Measurements from ENCODE around the gene MIER2. TPM values are rescaled to one million over a fixed set of nuclear protein-coding genes. Genes with fewer than 3 reads are reported as not detected.
A peak's percentile ranks its signal among the peaks of the same experiment; 100 is the strongest.

The MIER2 gene
- total and polyA plus RNA-seq, 2 donors (not counting 1 experiment from before 2014, with no cell fraction given), result 10.5 to 19.7 TPM

DNA sequence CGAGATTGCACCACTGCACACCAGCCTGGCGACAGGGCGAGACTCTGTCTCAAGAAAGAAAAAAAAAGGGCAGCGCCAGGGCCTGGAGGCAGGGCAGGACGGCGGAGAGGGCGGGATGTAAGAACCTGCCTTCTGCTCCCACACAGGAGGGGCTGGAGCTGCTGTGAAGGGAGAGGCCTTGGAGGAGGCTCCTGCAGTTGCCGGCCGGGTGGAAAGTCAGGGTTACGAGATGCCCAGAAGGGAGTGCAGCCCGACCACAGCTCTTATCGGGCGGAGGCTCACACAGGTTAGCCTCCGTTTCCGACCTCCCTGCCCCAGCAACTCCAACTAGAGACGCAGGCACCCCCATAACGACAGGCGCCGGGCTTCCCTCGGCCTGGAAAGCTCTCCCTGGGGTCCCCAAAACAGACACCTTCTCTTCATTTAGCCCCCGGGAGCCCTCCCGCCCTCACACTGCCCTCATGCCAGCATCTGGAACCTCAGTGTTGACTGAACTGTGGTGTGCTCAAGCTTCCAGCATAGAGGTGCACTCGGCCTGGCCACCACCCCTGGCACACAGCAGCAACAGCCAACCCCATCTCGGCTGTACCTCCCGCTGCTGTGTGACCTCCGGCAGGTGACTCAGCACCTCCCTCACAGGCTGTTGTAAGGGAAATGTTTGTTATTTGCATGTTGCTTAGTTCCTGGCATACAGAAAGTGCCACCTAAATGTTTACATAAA, 54.8 kb downstream of the MIER2 start:
- no peaks in the 10 kb centered on the region for H3K9me3 Mint-ChIP-seq (ENCODE audit: insufficient read depth)
- ATAC-seq (ENCODE audit: low read depth) (peak; percentile 31), DNase-seq (peak; percentile 39)
- no peak overlapping the region for H3K27ac Mint-ChIP-seq
- no peak overlapping the region for H3K27ac ChIP-seq (ENCODE audit: low read length in 2 of 2)
- H3K4me1 Mint-ChIP-seq, result peaks cover 11% of the 10 kb centered on the region
- intact Hi-C loops (cut with micrococcal nuclease), result no loop called here
- H3K36me3 ChIP-seq (replicated peaks in 1 of 2; ENCODE audit: control extremely low read depth in 1 of 2, control insufficient read depth in 1 of 2, extremely low read depth in 1 of 2, insufficient read depth in 2 of 2, low read length in 1 of 2), result no peaks in the 10 kb centered on the region
- TF ChIP-seq, protein P1, sequence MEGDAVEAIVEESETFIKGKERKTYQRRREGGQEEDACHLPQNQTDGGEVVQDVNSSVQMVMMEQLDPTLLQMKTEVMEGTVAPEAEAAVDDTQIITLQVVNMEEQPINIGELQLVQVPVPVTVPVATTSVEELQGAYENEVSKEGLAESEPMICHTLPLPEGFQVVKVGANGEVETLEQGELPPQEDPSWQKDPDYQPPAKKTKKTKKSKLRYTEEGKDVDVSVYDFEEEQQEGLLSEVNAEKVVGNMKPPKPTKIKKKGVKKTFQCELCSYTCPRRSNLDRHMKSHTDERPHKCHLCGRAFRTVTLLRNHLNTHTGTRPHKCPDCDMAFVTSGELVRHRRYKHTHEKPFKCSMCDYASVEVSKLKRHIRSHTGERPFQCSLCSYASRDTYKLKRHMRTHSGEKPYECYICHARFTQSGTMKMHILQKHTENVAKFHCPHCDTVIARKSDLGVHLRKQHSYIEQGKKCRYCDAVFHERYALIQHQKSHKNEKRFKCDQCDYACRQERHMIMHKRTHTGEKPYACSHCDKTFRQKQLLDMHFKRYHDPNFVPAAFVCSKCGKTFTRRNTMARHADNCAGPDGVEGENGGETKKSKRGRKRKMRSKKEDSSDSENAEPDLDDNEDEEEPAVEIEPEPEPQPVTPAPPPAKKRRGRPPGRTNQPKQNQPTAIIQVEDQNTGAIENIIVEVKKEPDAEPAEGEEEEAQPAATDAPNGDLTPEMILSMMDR (IDR thresholded peaks at IDR 0.05), result no peak
- TF ChIP-seq EZH2 (IDR thresholded peaks at IDR 0.05; ENCODE audit: borderline replicate concordance, insufficient read depth, low read depth, low read length, poor library complexity, severe bottlenecking), result no peak
- 68% methylated on average over 23 of the region's 26 CpGs for WGBS (ENCODE audit: insufficient coverage)
- no peak overlapping the region for H3K9ac ChIP-seq (ENCODE audit: low read length)
- peaks cover 37% of the 10 kb centered on the region for H3K27me3 Mint-ChIP-seq
- H3K4me2 ChIP-seq (replicated peaks; ENCODE audit: low read depth, low read length, poor library complexity, severe bottlenecking), result peak overlapping the region; percentile 48
- H4K20me1 ChIP-seq (ENCODE audit: control insufficient read depth, insufficient read depth, low read length, poor library complexity, severe bottlenecking), result no peaks in the 10 kb centered on the region
- H3K9me3 ChIP-seq (ENCODE audit: control extremely low read depth in 1 of 3, control insufficient read depth in 2 of 3, insufficient read depth in 1 of 3, low read length in 2 of 3), result peaks cover 0 to 24% (median 0%) of the 10 kb centered on the region in 3 donors
- H3K4me3 ChIP-seq (ENCODE audit: control extremely low read depth in 1 of 5, extremely low read depth in 1 of 5, insufficient read depth in 1 of 5, low read depth in 2 of 5, low read length in 4 of 5), result no peak overlapping the region
- H3K4me1 ChIP-seq (ENCODE audit: control insufficient read depth in 2 of 2, insufficient read depth in 2 of 2, low read length in 2 of 2), result peaks cover 8 to 19% of the 10 kb centered on the region in 2 donors
- peak overlapping the region; percentile 54 for H3K4me3 Mint-ChIP-seq
- POLR2A ChIA-PET, result no interaction called here
- no peaks in the 10 kb centered on the region for H3K79me2 ChIP-seq (ENCODE audit: control insufficient read depth, insufficient read depth, low read length)
- H3K27me3 ChIP-seq (replicated peaks in 1 of 4; ENCODE audit: control extremely low read depth in 1 of 4, control insufficient read depth in 3 of 4, insufficient read depth in 4 of 4, low read length in 3 of 4), result peaks cover 0 to 48% (median 19%) of the 10 kb centered on the region in 4 experiments
- CTCF ChIA-PET, result no interaction called here
- no peak overlapping the region for H2AFZ ChIP-seq (ENCODE audit: insufficient read depth, low read depth, low read length, poor library complexity, severe bottlenecking)

DNA sequence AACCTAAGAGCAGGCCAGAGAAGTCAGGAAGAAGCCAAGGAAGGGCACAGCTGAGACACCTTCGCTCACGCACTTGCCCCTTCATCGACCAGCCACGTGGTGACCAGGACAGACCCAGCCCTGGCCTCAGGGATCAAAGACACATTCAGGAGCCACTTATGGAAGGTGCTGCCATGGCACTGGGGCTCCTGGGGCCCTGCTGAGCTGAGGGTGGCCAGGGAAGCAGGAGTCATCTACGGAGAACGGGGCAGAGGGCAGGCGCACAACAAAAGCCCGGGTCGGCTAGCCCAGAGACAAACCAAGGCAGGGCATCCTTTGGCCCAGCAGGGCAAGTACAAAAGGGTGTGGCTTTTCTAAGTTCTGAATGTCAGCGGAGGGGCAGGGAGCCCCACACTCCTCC, 55.7 kb downstream of the MIER2 start:
- no peak overlapping the region for H2AFZ ChIP-seq (ENCODE audit: insufficient read depth, low read depth, low read length, poor library complexity, severe bottlenecking)
- no peak for DNase-seq
- H3K27me3 ChIP-seq (replicated peaks in 1 of 4; ENCODE audit: control extremely low read depth in 1 of 4, control insufficient read depth in 3 of 4, insufficient read depth in 4 of 4, low read length in 3 of 4), result peaks cover 0 to 39% (median 13%) of the 10 kb centered on the region in 4 experiments
- Mint-ChIP-seq H3K27me3 (peaks cover 30% of the 10 kb centered on the region), H3K27ac (no peak overlapping the region), H3K4me3 (no peak overlapping the region), H3K9me3 (ENCODE audit: insufficient read depth) (no peaks in the 10 kb centered on the region), H3K4me1 (peaks cover 6% of the 10 kb centered on the region)
- H3K4me3 ChIP-seq (ENCODE audit: control extremely low read depth in 1 of 5, extremely low read depth in 1 of 5, insufficient read depth in 1 of 5, low read depth in 2 of 5, low read length in 4 of 5), result no peak overlapping the region
- no peaks in the 10 kb centered on the region for H3K36me3 ChIP-seq (replicated peaks in 1 of 2; ENCODE audit: control extremely low read depth in 1 of 2, control insufficient read depth in 1 of 2, extremely low read depth in 1 of 2, insufficient read depth in 2 of 2, low read length in 1 of 2)
- peaks cover 5 to 12% of the 10 kb centered on the region in 2 donors for H3K4me1 ChIP-seq (ENCODE audit: control insufficient read depth in 2 of 2, insufficient read depth in 2 of 2, low read length in 2 of 2)
- ChIA-PET POLR2A (no interaction called here), CTCF (no interaction called here)
- H3K27ac ChIP-seq (ENCODE audit: low read length in 2 of 2), result no peak overlapping the region
- WGBS (ENCODE audit: insufficient coverage), result 90% methylated on average over 10 of the region's 10 CpGs
- no peak overlapping the region for H3K9ac ChIP-seq (ENCODE audit: low read length)
- H3K9me3 ChIP-seq (ENCODE audit: control extremely low read depth in 1 of 3, control insufficient read depth in 2 of 3, insufficient read depth in 1 of 3, low read length in 2 of 3), result peaks cover 0 to 21% (median 0%) of the 10 kb centered on the region in 3 donors
- TF ChIP-seq EZH2 (IDR thresholded peaks at IDR 0.05; ENCODE audit: borderline replicate concordance, insufficient read depth, low read depth, low read length, poor library complexity, severe bottlenecking), result no peak
- H3K79me2 ChIP-seq (ENCODE audit: control insufficient read depth, insufficient read depth, low read length), result no peaks in the 10 kb centered on the region
- H4K20me1 ChIP-seq (ENCODE audit: control insufficient read depth, insufficient read depth, low read length, poor library complexity, severe bottlenecking), result no peaks in the 10 kb centered on the region
- no peak overlapping the region for H3K4me2 ChIP-seq (replicated peaks; ENCODE audit: low read depth, low read length, poor library complexity, severe bottlenecking)
- no peak for ATAC-seq (ENCODE audit: low read depth)
- intact Hi-C loops (cut with micrococcal nuclease), result no loop called here

Data from B cell (primary cell).